ENCODE measurements around the gene WWOX.

DNA sequence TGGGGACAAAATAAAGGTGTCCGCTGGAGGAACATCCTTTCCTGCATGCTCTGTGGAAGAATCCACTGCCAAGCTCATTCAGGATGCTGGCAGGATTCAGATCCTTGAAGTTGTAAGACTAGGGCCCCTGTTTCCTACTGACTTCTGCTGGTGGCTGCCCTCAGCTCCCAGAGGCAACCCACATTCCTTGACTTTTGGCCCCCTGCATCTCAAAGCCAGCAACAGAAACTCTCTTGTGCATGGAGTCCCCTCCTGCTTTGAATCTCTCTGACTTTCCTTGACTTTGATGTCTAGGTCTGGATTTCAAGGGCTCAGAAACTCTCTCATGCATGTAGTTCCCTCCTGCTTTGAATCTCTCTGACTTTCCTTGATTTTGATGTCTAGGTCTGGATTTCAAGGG lies 461.5 kb downstream of the WWOX start:
- TF ChIP-seq TBP (IDR thresholded peaks at IDR 0.05; ENCODE audit: low read depth, low read length) (no peak), RNF2 (IDR thresholded peaks at IDR 0.05; ENCODE audit: borderline replicate concordance, low read depth, low read length, missing control alignments, poor library complexity, severe bottlenecking) (no peak)

Data from H1 (cell line).